ENCODE measurements around the gene MYOZ3. TPM values are rescaled to one million over a fixed set of nuclear protein-coding genes. Genes with fewer than 3 reads are reported as not detected.

The MYOZ3 gene
- total and polyA plus RNA-seq, 10 of the 15 experiments (the other 5 are each of a cell fraction or from before 2014, with no cell fraction given) = 0.04 to 1.1 (median 0.10) TPM; not detected in 4

DNA sequence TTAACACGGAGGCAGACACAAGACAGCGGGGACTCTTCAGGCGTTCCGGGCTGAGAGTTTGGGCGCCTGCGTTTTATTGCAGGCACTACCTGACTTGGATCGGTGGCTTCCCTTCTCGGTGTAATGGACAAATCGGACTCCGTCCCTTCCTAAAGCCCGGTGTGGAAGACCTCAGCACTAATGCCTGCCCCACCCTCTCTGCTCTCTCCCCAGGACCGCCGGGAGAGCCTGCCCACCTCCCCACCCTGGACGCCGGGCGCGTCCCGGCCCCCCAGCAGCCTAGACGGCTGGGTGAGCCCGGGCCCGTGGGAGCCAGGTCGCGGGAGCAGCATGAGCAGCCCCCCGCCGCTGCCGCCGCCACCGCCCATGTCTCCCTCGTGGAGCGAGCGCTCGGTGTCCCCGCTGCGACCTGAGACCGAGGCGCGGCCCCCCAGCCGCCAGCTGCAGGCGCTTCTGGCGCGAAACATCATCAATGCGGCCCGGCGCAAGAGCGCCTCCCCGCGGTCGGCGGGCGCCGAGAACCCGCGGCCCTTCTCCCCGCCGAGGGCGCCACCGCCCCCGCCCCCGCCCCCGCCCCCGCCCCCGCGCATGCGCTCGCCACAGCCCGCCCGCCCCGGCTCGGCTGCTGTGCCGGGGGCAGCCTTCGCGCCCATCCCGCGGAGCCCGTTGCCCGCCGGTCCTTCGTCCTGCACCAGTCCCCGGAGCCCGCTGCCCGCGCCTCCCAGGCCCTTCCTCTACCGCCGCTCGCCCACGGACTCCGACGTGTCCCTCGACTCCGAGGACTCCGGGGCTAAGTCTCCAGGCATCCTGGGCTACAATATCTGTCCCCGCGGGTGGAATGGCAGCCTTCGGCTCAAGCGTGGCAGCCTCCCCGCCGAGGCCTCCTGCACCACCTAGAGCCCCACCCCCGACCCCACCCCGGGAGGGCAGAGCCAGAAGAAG, 4.6 kb upstream of the MYOZ3 start (continued):
- TF ChIP-seq ZZZ3 (IDR thresholded peaks at IDR 0.05; ENCODE audit: control insufficient read depth, insufficient read length, low read depth) (no peak), MTA3 (IDR thresholded peaks at IDR 0.05; ENCODE audit: borderline replicate concordance, low read length) (no peak), HDGF (IDR thresholded peaks at IDR 0.05) (no peak), ZBTB40 (IDR thresholded peaks at IDR 0.05; ENCODE audit: borderline replicate concordance) (no peak), ZNF384 (IDR thresholded peaks at IDR 0.05; ENCODE audit: borderline replicate concordance, low read depth, low read length) (no peak), HDAC6 (IDR thresholded peaks at IDR 0.05; ENCODE audit: unreplicated experiment) (no peak), ATF7 (IDR thresholded peaks at IDR 0.05; ENCODE audit: low read depth) (no peak)
- TF ChIP-seq, protein P1, sequence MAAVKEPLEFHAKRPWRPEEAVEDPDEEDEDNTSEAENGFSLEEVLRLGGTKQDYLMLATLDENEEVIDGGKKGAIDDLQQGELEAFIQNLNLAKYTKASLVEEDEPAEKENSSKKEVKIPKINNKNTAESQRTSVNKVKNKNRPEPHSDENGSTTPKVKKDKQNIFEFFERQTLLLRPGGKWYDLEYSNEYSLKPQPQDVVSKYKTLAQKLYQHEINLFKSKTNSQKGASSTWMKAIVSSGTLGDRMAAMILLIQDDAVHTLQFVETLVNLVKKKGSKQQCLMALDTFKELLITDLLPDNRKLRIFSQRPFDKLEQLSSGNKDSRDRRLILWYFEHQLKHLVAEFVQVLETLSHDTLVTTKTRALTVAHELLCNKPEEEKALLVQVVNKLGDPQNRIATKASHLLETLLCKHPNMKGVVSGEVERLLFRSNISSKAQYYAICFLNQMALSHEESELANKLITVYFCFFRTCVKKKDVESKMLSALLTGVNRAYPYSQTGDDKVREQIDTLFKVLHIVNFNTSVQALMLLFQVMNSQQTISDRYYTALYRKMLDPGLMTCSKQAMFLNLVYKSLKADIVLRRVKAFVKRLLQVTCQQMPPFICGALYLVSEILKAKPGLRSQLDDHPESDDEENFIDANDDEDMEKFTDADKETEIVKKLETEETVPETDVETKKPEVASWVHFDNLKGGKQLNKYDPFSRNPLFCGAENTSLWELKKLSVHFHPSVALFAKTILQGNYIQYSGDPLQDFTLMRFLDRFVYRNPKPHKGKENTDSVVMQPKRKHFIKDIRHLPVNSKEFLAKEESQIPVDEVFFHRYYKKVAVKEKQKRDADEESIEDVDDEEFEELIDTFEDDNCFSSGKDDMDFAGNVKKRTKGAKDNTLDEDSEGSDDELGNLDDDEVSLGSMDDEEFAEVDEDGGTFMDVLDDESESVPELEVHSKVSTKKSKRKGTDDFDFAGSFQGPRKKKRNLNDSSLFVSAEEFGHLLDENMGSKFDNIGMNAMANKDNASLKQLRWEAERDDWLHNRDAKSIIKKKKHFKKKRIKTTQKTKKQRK (IDR thresholded peaks at IDR 0.05; ENCODE audit: low read depth, low read length) = no peak
- TF ChIP-seq, protein P2, sequence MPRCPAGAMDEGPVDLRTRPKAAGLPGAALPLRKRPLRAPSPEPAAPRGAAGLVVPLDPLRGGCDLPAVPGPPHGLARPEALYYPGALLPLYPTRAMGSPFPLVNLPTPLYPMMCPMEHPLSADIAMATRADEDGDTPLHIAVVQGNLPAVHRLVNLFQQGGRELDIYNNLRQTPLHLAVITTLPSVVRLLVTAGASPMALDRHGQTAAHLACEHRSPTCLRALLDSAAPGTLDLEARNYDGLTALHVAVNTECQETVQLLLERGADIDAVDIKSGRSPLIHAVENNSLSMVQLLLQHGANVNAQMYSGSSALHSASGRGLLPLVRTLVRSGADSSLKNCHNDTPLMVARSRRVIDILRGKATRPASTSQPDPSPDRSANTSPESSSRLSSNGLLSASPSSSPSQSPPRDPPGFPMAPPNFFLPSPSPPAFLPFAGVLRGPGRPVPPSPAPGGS (IDR thresholded peaks at IDR 0.05; ENCODE audit: borderline replicate concordance, insufficient read depth, low read depth, low read length, poor library complexity, severe bottlenecking) = no peak
- TF ChIP-seq, protein P3, sequence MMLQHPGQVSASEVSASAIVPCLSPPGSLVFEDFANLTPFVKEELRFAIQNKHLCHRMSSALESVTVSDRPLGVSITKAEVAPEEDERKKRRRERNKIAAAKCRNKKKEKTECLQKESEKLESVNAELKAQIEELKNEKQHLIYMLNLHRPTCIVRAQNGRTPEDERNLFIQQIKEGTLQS (IDR thresholded peaks at IDR 0.05; ENCODE audit: borderline replicate concordance, extremely low read depth, low read depth, low read length) = no peak
